Measurements from ENCODE around the gene GLDC. TPM values are rescaled to one million over a fixed set of nuclear protein-coding genes. Genes with fewer than 3 reads are reported as not detected.

Gene GLDC
- total RNA-seq, 1 donor from 2014 or later = 1.7 TPM

- intact Hi-C loops (cut with DNase I) = no loop called here
- Histone ChIP-seq H3K27me3 (no peaks in the 10 kb centered on the region), H3K27ac (no peak overlapping the region), H3K4me1 (no peaks in the 10 kb centered on the region), H3K36me3 (no peaks in the 10 kb centered on the region), H3K9me3 (no peaks in the 10 kb centered on the region), H3K4me3 (no peak overlapping the region)
- no peak for DNase-seq
- no peak for TF ChIP-seq CTCF (IDR thresholded peaks at IDR 0.05)
- no peak for ATAC-seq
Measured at GRCh38 chr9:6634444-6634843, 11.1 kb downstream of the GLDC start.

- Histone ChIP-seq H3K9me3 (no peaks in the 10 kb centered on the region), H3K36me3 (no peaks in the 10 kb centered on the region), H3K4me3 (no peak overlapping the region), H3K27ac (no peak overlapping the region), H3K27me3 (no peaks in the 10 kb centered on the region), H3K4me1 (no peaks in the 10 kb centered on the region)
- no peak for TF ChIP-seq CTCF (IDR thresholded peaks at IDR 0.05)
- ATAC-seq (no peak), DNase-seq (no peak)
- intact Hi-C loops (cut with DNase I) = no loop called here
Measured at GRCh38 chr9:6633378-6633777, 12.2 kb downstream of the GLDC start.

- no peaks in the 10 kb centered on the region for H3K36me3 ChIP-seq
- intact Hi-C loops (cut with DNase I) = no loop called here
- H3K4me1 ChIP-seq = no peaks in the 10 kb centered on the region
- no peak for DNase-seq
- no peaks in the 10 kb centered on the region for H3K9me3 ChIP-seq
- ATAC-seq = no peak
- no peak overlapping the region for H3K27ac ChIP-seq
- no peak overlapping the region for H3K4me3 ChIP-seq
- H3K27me3 ChIP-seq = no peaks in the 10 kb centered on the region
- TF ChIP-seq CTCF (IDR thresholded peaks at IDR 0.05) = no peak
Measured at GRCh38 chr9:6632516-6633183, 12.9 kb downstream of the GLDC start.

- H3K4me3 ChIP-seq = no peak overlapping the region
- ATAC-seq = no peak
- H3K4me1 ChIP-seq = no peaks in the 10 kb centered on the region
- no peak overlapping the region for H3K27ac ChIP-seq
- TF ChIP-seq CTCF (IDR thresholded peaks at IDR 0.05) = no peak
- H3K36me3 ChIP-seq = no peaks in the 10 kb centered on the region
- H3K9me3 ChIP-seq = no peaks in the 10 kb centered on the region
- H3K27me3 ChIP-seq = no peaks in the 10 kb centered on the region
- intact Hi-C loops (cut with DNase I) = no loop called here
- DNase-seq = no peak
Measured at GRCh38 chr9:6631207-6631512, 14.4 kb downstream of the GLDC start.

GRCh38 chr9:6630502-6631206, 14.9 kb downstream of the GLDC start:
- ATAC-seq (no peak), DNase-seq (no peak)
- no peak overlapping the region for H3K4me3 ChIP-seq
- H3K9me3 ChIP-seq = no peaks in the 10 kb centered on the region
- intact Hi-C loops (cut with DNase I) = no loop called here
- H3K4me1 ChIP-seq = no peaks in the 10 kb centered on the region
- no peaks in the 10 kb centered on the region for H3K36me3 ChIP-seq
- no peak overlapping the region for H3K27ac ChIP-seq
- no peaks in the 10 kb centered on the region for H3K27me3 ChIP-seq
- no peak for TF ChIP-seq CTCF (IDR thresholded peaks at IDR 0.05)
